ENCODE data around the gene PCGF2. TPM values are rescaled to one million over a fixed set of nuclear protein-coding genes. Genes with fewer than 3 reads are reported as not detected.

PCGF2 gene
- total and polyA plus RNA-seq, 9 of the 15 experiments (the other 6 are each of a cell fraction or from before 2014, with no cell fraction given) = 1.3 to 33.4 (median 7.0) TPM

DNA sequence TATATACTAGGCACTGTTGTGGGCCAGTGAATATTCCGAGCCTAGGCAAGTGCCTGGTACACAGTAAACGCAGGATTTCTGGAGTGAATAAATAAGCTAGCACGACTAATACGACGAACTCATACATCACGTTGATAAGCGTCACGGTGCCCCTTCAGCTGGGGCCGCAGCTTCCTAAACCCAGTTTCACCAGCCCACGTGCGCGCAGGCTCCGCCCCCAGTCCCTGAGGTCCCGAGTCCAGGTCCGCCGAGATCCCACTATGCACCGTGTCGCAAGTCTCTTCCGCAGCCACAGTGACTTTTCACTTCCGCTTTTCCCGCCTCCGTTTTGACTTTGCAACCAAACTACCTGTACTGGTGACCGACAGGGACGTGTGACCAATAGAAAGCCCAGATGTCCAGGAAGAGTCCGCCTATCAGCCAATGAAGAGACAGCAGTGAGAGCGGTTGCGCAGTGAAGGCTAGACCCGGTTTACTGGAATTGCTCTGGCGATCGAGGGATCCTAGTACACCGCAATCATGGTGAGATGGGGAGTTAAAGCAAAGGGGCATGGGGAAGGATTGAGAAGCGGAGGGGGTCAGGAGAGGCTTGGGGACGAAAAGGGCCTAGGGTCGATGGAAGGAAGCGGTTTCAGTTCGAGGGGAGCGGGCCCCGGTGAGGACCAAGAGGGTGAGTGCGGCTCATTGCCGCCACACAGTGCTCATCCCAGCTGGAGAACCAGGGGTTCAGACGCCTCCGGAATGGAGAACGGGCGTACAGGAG is 4.4 kb upstream of the PCGF2 start, which contains the start of gene PSMB3 (continued):
- TF ChIP-seq, protein P1, sequence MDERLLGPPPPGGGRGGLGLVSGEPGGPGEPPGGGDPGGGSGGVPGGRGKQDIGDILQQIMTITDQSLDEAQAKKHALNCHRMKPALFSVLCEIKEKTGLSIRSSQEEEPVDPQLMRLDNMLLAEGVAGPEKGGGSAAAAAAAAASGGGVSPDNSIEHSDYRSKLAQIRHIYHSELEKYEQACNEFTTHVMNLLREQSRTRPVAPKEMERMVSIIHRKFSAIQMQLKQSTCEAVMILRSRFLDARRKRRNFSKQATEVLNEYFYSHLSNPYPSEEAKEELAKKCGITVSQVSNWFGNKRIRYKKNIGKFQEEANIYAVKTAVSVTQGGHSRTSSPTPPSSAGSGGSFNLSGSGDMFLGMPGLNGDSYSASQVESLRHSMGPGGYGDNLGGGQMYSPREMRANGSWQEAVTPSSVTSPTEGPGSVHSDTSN (CRISPR knock-in tag; IDR thresholded peaks at IDR 0.05; ENCODE audit: low read depth) = peak; percentile 85
- TF ChIP-seq, protein P1 (tag; conservative IDR thresholded peaks at IDR 0.05; ENCODE audit: low read depth) = peak; percentile 100
- TF ChIP-seq, protein P2, sequence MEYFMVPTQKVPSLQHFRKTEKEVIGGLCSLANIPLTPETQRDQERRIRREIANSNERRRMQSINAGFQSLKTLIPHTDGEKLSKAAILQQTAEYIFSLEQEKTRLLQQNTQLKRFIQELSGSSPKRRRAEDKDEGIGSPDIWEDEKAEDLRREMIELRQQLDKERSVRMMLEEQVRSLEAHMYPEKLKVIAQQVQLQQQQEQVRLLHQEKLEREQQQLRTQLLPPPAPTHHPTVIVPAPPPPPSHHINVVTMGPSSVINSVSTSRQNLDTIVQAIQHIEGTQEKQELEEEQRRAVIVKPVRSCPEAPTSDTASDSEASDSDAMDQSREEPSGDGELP (CRISPR knock-in tag; IDR thresholded peaks at IDR 0.05; ENCODE audit: borderline replicate concordance) = peak; percentile 89
- TF ChIP-seq OTX1 (CRISPR knock-in tag; IDR thresholded peaks at IDR 0.05) (peak; percentile 97), CXXC5 (CRISPR knock-in tag; IDR thresholded peaks at IDR 0.05) (peak; percentile 9; the same call in 1 of the 2 replicates), KDM2B (CRISPR knock-in tag; IDR thresholded peaks at IDR 0.05) (no peak), ZNF778 (CRISPR knock-in tag; IDR thresholded peaks at IDR 0.05) (no peak), MAFF (IDR thresholded peaks at IDR 0.05; ENCODE audit: low read length) (0 out of 2 replicates have a peak, but pooled peaks have one; percentile 14), EP400 (IDR thresholded peaks at IDR 0.05) (peak; percentile 97), NFIC (IDR thresholded peaks at IDR 0.05) (peak; percentile 47; the same call in 1 of the 2 replicates)
- TF ChIP-seq, protein P3, sequence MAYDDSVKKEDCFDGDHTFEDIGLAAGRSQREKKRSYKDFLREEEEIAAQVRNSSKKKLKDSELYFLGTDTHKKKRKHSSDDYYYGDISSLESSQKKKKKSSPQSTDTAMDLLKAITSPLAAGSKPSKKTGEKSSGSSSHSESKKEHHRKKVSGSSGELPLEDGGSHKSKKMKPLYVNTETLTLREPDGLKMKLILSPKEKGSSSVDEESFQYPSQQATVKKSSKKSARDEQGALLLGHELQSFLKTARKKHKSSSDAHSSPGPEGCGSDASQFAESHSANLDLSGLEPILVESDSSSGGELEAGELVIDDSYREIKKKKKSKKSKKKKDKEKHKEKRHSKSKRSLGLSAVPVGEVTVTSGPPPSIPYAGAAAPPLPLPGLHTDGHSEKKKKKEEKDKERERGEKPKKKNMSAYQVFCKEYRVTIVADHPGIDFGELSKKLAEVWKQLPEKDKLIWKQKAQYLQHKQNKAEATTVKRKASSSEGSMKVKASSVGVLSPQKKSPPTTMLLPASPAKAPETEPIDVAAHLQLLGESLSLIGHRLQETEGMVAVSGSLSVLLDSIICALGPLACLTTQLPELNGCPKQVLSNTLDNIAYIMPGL (CRISPR knock-in tag; IDR thresholded peaks at IDR 0.05) = peak; percentile 78; the same call in 1 of the 2 replicates
- TF ChIP-seq, protein P4, sequence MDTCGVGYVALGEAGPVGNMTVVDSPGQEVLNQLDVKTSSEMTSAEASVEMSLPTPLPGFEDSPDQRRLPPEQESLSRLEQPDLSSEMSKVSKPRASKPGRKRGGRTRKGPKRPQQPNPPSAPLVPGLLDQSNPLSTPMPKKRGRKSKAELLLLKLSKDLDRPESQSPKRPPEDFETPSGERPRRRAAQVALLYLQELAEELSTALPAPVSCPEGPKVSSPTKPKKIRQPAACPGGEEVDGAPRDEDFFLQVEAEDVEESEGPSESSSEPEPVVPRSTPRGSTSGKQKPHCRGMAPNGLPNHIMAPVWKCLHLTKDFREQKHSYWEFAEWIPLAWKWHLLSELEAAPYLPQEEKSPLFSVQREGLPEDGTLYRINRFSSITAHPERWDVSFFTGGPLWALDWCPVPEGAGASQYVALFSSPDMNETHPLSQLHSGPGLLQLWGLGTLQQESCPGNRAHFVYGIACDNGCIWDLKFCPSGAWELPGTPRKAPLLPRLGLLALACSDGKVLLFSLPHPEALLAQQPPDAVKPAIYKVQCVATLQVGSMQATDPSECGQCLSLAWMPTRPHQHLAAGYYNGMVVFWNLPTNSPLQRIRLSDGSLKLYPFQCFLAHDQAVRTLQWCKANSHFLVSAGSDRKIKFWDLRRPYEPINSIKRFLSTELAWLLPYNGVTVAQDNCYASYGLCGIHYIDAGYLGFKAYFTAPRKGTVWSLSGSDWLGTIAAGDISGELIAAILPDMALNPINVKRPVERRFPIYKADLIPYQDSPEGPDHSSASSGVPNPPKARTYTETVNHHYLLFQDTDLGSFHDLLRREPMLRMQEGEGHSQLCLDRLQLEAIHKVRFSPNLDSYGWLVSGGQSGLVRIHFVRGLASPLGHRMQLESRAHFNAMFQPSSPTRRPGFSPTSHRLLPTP (IDR thresholded peaks at IDR 0.05; ENCODE audit: borderline replicate concordance, extremely low read depth, insufficient read length) = no peak
- TF ChIP-seq, protein P5, sequence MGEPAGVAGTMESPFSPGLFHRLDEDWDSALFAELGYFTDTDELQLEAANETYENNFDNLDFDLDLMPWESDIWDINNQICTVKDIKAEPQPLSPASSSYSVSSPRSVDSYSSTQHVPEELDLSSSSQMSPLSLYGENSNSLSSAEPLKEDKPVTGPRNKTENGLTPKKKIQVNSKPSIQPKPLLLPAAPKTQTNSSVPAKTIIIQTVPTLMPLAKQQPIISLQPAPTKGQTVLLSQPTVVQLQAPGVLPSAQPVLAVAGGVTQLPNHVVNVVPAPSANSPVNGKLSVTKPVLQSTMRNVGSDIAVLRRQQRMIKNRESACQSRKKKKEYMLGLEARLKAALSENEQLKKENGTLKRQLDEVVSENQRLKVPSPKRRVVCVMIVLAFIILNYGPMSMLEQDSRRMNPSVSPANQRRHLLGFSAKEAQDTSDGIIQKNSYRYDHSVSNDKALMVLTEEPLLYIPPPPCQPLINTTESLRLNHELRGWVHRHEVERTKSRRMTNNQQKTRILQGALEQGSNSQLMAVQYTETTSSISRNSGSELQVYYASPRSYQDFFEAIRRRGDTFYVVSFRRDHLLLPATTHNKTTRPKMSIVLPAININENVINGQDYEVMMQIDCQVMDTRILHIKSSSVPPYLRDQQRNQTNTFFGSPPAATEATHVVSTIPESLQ (CRISPR knock-in tag; IDR thresholded peaks at IDR 0.05) = no peak
- TF ChIP-seq, protein P6, sequence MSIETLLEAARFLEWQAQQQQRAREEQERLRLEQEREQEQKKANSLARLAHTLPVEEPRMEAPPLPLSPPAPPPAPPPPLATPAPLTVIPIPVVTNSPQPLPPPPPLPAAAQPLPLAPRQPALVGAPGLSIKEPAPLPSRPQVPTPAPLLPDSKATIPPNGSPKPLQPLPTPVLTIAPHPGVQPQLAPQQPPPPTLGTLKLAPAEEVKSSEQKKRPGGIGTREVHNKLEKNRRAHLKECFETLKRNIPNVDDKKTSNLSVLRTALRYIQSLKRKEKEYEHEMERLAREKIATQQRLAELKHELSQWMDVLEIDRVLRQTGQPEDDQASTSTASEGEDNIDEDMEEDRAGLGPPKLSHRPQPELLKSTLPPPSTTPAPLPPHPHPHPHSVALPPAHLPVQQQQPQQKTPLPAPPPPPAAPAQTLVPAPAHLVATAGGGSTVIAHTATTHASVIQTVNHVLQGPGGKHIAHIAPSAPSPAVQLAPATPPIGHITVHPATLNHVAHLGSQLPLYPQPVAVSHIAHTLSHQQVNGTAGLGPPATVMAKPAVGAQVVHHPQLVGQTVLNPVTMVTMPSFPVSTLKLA (conservative IDR thresholded peaks at IDR 0.05) = peak; percentile 99

Measured in K562 (cell line).